Stimulated activated naive CD4-positive, alpha-beta T cell treated with Interleukin-2 at 50 U/mL for 16 hours (primary cell): ENCODE measurements around the gene PCNT.
"Not testable (repeated sequence)": the region's sequence is repeated elsewhere in the genome, so short reads cannot be mapped to it uniquely, and the experiment has no call there.

Experiments
- DNase-seq: peaks from one replicate; lab custom pipeline; 2025; lab: John Stamatoyannopoulos, UW

The PCNT gene

DNA sequence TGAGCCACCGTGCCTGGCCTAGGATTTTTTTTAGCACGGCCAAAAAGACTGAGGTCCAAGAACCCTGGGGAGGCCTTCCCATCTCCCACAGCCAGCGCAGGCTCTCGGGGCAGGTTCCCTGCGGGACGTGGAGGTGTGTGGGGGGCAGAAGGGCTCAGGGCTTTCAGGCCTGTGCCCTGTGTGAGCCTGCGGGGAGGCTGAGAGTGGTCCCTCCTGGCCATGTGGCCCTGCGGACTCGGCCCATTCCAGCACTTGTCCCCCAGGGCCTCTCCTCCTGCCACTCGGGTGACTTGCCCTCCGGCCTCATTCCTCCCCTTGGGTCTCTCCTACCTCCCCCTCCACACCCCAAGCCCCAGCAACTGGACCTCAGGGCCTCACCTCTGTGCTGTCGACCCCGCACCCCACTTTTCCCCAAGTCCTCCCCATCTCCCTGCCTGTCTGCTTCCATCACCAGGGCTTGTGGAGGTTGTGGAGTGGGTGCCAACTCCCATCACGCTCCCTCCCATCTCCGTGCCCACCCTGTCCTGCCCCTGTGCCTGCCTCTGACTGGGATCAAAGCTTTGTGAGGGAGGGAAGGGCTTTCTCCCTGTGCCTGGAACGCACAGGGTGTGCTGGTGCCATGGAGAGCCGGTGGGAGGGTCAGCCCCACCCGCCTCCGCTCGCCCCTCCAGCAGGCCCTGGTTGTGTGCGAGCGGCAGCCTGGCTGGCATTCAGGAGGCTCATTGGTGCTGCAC is 102.5 kb downstream of the PCNT start:
- no peak for DNase-seq

DNA sequence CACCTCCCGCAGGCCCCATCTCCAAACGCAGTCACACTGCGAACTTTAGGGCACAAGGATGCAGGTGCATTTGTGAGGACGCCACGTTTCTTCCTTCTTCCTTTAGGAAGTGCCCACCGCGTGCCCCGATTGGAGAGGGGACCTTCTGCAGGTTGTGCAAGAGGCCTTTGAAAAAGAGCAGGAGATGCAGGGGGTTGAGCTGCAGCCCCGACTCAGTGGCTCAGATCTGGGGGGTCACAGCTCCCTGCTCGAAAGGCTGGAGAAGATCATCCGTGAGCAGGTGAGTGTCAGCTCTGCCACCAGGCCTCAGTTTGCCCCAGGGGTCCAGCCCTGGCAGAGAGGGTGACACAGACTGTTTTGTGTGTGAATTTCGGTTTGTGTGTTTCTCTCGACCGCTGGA is 103.6 kb downstream of the PCNT start:
- no peak for DNase-seq

DNA sequence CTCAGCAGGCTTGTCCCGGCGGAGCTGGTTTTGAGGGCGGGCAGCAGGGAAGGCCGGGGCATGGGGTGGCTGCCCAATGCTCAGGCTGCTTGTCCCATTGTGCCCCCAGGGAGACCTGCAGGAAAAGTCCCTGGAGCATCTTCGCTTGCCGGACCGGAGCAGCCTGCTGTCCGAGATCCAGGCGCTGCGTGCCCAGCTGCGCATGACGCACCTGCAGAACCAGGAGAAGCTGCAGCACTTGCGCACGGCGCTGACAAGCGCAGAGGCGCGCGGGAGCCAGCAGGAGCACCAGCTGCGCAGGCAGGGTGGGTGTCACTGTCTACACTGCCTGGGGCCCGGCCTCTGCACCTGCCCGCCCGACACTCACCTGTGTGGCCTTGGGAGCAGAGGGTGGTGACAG is 104.3 kb downstream of the PCNT start:
- DNase-seq = no peak

DNA sequence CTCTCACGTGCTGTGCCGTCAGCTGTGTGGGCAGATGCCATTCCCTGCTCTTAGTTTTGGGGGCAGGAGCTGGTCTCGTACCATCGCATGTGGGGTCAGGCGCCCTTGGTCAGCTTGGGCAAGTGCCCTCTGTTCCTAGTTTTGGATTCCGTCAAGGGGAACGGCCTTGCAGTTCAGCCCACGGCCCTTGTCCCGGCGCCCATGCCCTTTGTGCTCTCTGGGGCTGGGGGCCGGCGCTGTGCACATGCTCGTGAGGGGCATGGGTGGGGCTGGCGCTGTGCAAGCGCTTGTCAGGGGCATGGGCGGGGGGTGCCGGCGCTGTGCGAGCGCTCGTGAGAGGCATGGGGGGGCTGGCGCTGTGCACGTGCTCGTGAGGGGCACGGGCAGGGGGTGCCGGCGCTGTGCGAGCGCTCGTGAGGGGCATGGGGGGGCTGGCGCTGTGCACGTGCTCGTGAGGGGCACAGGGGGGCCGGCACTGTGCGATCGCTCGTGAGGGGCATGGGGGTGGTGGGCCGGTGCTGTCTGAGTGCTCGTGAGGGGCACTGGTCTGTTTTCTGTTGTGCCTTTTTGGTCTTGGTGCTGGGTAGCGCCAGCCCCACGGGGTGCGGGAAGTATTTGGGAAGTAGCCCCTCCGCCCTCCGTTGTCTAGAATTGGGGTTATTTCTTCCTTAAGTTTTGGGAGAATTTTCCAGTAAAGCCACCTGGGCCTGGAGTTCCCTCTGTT is 105.2 kb downstream of the PCNT start:
- no peak for DNase-seq

DNA sequence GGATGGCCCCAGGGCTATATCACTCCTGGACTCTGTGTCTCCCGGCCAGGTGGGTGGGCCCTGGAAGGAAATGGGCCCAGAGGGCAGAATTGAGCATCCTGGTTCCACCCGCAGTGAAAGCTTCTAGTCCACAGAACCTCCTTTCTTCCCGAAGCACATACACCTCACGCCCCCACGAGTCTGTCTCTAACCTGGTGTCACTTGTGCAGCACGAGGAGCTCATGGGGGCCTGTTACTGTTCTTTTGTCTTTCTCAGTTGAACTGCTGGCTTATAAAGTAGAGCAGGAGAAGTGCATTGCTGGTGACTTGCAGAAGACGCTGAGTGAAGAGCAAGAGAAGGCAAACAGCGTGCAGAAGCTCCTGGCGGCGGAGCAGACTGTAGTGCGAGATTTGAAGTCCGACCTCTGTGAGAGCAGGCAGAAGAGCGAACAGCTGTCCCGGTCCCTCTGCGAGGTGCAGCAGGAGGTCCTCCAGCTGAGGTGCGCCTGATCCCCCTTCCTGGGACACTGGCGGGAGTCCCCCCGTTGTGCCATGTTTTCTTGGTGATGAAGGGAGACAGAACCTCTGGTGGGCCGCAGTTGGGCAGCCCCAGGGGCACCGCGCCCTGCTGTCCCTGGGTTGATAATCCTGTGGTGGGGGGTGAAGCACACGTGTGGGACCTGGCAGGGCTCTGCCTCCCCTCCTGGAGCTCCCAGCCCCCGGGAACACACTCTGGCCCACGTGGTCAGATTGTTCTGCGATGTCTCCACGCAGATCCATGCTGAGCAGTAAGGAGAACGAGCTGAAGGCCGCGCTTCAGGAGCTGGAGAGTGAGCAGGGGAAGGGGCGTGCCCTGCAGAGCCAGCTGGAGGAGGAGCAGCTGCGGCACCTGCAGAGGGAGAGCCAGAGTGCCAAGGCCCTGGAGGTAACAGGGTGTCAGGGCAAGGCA is 106.1 kb downstream of the PCNT start:
- DNase-seq = no peak

DNA sequence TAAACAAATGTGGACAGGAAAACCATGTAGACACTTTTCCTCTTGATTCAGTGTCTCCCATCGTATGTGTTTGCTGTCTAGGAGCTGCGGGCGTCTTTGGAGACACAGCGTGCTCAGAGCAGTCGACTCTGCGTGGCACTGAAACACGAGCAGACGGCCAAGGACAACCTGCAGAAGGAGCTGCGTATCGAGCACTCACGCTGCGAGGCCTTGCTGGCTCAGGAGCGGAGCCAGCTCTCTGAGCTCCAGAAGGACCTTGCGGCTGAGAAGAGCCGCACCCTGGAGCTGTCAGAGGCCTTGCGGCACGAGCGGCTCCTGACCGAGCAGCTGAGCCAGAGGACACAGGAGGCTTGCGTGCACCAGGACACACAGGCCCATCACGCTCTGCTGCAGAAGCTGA is 107.5 kb downstream of the PCNT start:
- DNase-seq = no peak

DNA sequence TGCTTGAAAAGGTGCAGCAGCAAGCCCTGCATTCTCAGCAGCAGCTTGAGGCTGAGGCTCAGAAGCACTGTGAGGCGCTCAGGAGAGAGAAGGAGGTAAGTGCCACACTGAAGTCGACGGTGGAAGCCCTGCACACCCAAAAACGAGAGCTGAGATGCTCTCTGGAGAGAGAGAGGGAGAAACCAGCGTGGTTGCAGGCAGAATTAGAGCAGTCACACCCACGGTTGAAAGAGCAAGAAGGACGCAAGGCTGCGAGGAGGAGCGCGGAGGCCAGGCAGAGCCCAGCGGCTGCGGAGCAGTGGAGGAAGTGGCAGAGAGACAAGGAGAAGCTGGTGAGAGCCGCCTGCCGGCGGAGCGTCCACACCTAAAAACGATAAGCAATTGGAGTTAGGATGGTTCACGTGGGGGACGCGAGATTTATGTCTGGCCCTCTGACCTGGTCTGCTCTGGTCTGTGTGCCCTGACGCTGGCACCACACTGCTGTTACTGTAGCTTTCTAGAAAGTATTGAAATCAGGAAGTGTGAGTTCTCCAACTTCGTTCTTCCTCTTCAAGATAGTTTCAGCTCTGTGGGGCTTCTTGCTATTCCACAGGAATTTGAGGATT is 108.0 kb downstream of the PCNT start:
- DNase-seq = no peak

DNA sequence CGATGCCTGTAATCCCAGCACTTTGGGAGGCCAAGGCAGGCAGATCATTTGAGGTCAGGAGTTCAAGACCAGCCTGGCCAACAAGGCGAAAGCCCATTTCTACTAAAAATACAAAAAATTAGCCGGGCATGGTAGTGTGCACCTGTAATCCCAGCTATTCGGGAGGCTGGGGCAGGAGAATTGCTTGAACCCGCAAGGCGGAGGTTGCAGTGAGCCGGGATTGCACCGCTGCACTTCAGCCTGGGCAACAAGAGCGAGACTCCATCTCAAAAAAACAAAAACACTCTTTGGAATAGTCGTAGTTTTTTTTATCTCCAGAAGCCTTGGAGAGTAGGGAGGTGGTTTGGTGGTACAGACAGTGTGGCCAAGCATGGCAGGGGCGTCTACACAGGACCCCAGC is 109.2 kb downstream of the PCNT start:
- DNase-seq = not testable (repeated sequence)

DNA sequence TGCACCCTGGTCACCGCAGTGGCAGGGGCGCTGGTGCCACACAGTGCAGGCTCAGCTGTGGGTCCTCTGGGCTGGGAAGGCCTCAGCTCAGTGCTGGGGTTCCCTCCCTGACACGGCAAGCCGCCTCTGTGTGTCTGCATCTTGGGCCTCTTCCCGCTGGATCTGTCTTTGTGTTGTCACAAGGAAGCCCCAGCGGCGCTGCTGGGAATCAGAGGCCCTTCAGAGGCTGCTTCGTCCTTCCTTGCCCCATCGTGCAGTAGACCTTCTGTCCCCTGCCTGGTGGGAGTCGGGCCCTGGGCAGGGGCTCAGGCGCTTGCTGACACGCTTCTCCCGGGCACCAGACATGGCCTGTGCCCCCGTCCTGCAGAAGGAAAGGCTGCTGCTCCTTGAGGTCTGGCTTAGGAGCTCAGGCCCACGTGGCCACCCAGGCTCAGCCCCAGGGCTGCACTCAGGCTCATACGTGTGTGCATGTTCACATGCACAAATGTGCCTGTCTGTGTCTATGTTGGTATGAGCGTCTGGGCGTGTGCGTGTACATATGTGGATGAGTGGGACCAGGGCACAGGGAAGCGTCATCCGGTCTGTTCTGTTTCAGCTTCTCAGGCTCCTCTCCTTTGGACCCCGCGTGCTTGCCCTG is 110.5 kb downstream of the PCNT start:
- DNase-seq = no peak

DNA sequence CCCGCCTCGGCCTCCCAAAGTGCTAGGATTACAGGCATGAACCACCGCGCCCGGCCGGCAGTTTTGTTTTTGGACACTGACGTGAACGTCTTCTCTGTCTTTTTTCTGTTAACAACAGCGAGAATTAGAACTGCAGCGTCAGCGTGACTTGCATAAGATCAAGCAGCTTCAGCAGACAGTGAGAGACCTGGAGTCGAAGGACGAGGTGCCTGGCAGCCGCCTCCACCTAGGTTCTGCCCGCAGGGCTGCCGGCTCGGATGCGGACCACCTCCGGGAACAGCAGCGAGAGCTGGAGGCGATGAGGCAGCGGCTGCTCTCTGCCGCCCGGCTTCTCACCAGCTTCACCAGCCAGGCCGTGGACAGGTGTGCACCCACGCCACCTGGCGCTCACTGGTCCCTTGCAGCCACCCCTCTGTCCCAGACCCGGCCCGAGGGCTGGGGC is 111.9 kb downstream of the PCNT start:
- no peak for DNase-seq

DNA sequence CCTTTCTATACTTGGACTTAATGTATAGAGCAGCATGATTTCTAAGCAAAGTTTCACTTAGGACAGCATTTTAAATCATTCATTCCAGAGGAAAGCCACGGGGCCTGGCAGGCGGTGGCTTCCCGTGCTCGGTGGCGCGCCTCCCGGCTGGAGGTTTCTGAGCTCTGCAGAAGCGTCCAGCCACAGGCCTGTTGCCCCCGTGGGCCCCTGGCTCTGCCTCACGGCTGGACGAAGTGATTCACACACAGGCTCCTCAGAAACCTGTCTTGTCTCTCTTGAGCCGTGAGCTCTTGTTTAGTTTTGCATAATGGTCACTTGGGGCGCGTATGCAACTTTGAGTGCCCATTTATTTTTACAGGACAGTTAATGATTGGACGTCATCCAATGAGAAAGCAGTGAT is 112.7 kb downstream of the PCNT start:
- DNase-seq = no peak

DNA sequence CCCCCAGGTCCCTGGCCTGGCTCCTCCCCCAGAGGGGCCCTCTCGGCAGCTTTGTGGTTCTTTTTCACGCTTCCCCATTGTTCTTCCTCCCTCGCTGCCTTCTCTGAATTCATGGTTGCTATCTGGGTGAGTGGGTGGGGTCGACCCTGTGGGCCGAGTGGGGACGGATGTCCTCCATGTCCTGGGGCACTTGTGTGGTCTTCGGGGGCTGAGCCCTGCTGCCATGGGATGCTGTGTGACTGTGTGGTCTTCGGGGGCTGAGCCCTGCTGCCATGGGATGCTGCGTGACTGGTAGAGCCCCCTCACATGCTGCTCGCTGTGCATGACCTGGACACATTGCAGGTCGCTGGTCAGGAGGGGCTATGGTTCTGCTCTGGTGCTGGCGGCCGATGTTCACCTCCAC is 113.1 kb downstream of the PCNT start:
- DNase-seq = no peak

DNA sequence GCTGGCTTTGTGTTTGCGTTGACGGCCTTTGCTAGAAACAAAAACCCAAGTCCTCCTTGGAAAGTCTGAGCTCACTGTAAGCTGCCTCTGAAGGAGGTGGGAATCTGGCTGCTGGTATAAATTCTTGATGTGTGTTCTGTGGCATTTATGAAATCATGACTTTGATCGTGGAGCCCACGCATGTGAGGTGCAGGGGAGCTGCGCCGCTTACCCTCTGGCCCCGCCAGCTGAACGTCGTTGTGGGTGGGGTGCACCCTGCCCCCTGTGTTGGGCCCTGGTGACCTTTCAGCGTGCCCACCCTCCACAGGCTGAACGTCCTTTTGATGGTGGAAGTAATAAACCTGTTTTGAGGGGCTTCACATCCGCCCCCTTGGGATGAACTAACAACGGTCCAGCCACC is 113.6 kb downstream of the PCNT start:
- no peak for DNase-seq

DNA sequence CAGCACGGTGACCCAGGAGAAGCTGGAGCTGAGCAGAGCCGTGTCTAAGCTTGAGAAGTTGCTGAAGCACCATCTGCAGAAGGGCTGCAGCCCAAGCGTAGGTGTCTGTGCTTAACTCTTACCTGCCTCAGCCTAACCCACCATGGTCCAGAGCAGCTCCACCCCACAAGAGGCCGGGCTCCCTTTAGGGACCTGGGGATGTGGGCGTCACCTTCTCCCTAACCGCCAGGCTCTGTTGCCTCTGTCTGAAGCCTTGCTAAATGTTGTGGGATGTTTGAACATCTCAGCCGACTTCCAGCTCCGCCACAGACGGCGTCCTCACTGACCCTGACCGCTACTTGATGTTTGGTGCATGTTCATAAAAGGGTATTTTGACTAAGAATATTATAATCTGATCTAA is 114.3 kb downstream of the PCNT start:
- DNase-seq = no peak

DNA sequence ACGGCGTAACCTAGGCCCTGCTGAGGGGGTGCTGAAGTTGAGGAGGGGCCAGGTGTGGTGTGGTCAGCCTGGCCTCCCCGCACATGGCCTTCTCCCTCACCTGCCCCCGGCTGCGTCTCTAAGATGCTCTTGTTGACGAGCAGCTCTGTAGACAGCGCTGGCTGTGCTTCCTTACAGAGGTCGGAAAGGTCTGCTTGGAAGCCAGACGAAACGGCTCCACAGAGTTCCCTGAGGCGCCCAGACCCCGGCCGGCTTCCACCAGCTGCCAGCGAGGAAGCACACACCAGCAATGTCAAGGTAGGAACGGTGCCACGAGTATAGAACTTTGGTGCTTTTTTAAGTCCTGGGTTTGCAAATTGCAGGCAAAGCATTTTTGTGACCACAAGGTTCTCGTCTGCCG is 116.0 kb downstream of the PCNT start:
- DNase-seq = no peak

DNA sequence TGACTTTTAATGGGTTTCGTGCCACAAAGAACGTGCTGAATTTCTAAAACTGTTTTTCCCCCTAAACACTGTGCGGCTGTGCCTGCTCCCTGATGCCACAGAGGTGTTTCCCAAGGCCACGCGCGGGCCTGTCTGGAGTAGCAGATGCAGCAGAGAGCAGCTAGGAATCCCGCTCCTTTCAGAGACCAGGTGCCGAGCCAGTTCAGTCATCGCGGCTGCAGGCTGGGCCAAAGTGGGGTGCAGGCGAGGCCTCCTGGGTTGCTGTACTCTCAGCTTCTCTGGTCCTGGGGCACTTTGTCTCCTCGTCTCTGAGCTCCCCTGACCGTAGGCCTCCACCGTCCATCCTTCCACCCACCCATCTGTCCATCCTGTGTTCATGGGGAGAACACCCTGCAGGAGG is 117.4 kb downstream of the PCNT start:
- no peak for DNase-seq

DNA sequence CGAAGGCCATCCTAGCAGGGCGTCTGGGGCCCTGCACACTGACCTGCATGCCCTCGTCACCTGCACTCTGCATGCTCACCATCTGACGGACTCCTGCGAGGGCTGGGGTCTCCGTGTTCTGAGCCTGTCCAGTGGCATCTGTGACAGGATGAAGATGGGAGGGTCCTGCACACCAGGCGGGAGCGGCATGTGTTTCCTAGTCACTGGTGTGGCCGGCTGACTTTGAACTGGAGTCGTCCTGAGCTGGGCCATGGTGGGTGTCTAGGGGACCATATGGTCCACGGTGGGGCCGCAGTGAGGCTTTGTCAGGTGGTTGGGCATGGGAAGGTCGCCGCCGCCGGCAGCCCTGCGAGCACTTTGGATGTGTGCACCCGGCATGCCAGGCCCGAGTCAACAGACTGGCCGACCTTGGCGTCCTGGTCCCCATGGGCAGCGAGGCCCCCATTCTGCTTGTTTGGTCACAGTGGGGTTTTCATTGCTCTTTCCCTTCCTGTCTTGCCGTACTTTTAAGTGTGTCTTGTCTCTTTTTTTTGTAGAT is 118.1 kb downstream of the PCNT start:
- DNase-seq = no peak

DNA sequence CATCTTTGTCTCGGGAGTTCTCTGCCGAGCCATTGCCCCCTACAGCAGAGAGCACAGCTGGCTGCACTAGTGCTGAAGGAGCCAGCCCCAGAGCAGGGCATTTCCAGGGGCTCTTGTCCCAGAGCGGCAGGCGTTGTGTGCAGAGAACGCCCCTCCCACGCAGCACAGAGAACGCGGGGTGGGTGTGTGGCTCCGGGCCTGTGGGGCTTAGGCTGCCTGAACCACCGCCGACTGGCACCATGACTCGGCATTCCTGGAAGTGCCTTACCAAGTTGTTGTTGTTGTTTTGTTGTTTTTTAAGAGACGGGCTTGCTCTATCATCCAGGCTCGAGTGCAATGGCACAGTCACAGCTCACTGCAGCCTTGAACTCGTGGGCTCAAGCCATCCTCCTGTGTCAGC is 119.0 kb downstream of the PCNT start:
- DNase-seq = no peak

DNA sequence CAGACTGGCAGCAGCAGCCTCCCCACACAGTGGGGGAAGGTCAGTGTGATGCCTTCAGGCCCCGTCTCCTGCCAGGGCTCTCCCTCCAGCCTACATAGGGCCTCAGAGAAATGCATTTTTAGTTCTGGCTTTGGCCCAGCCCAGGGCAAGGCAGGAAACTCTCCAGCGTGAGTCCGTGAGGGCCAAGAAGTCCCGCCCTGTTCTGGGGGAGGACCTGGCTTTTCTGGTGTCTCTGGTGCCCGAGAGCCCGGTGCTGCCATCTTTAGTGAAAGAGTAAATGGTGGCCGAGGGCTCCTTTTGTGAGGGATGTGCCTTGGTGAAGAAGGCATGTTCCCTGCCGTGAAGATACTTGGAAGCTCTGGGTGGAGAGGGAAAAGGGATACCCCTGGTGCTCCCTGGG is 120.0 kb downstream of the PCNT start:
- no peak for DNase-seq

DNA sequence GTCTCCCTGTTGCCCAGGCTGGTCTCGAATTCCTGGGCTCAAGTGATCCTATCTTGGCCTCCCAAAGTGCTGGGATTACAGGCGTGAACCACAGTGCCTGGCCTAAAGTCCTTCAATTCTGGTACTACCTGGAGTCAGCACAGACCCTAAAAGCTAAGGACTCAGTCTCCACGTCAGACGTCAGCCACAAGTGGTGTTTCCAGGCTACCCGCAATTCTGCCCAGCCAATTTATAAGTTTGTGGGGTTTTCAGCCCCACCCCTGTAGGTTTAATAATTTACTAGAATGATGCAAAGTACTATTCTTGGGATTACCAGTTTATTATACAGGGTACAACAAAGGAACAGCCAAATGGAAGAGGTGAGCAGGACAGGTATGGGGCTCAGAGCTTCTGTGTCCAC is 124.2 kb downstream of the PCNT start:
- DNase-seq = no peak

DNA sequence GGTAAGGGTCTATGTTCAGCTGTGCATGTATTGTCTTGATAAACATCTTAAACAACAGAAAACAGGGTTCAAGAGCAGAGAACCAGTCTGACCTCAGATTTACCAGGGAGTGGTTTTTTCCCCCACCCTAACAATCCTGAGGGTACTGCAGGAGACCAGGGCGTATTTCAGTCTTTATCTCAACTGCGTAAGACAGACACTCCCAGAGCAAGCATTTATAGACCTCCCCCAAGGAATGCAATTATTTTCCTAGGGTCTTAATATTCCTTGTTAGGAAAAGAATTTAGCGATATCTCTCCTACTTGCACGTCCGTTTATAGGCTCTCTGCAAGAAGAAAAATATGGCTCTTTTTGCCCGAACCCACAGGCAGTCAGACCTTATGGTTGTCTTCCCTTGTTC is 124.9 kb downstream of the PCNT start:
- DNase-seq = not testable (repeated sequence)

DNA sequence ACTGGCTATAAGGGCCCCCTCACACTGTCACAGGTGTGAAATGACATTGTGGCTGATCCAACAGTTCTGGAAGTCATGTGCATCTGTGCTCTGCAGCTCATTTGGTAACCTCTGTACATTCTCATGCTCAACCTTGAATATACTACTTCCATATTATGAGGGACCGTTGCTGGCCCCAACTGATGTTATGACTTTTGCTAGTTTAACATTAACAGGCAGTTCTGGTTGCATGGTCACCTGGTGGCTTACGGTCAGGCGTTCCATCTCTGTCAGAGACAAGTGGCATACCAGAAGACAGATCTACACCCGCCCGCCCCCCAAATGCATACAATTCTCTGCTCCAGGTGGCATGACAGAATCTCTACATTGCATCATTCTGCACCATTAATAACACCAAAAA is 128.8 kb downstream of the PCNT start:
- DNase-seq = no peak
